ENCODE data around the gene PRRC2B.

The PRRC2B gene

DNA sequence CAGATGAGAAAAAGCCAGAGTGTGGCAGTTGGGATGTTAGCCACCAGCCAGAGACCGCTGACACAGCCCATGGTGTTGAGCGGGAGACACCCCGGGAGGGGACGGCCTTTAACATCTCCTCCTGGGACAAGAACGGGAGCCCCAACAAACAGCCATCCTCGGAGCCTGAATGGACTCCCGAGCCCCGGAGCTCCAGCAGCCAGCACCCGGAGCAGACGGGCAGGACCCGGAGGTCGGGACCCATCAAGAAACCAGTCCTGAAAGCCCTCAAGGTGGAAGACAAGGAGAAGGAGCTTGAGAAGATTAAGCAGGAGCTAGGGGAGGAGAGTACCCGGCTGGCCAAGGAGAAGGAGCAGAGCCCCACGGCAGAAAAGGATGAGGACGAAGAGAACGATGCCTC, 80.8 kb downstream of the PRRC2B start:
- no peak for DNase-seq

DNA sequence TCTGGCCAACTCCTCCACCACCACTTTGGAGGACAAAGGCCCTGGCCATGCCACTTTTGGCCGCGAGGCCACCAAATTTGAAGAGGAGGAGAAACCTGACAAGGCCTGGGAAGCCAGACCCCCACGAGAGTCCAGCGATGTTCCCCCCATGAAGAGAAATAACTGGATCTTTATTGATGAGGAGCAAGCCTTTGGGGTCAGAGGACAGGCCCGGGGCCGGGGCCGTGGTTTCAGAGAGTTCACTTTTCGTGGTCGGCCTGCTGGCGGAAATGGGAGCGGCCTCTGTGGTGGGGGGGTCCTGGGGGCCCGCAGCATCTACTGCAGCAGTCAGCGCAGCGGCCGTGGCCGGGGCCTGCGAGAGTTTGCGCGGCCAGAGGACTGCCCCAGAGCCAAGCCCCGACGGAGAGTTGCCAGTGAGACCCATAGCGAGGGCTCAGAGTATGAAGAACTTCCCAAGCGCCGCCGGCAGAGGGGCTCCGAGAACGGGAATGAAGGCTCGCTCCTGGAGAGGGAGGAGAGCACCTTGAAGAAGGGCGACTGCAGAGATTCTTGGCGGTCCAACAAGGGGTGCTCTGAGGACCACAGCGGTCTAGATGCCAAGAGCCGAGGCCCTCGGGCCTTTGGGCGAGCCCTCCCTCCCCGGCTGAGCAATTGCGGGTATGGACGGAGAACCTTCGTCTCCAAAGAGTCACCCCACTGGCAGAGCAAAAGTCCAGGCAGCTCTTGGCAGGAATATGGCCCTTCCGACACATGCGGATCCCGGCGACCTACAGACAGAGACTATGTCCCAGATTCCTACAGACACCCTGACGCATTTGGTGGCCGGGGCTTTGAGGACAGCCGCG, 81.4 kb downstream of the PRRC2B start:
- DNase-seq: no peak

DNA sequence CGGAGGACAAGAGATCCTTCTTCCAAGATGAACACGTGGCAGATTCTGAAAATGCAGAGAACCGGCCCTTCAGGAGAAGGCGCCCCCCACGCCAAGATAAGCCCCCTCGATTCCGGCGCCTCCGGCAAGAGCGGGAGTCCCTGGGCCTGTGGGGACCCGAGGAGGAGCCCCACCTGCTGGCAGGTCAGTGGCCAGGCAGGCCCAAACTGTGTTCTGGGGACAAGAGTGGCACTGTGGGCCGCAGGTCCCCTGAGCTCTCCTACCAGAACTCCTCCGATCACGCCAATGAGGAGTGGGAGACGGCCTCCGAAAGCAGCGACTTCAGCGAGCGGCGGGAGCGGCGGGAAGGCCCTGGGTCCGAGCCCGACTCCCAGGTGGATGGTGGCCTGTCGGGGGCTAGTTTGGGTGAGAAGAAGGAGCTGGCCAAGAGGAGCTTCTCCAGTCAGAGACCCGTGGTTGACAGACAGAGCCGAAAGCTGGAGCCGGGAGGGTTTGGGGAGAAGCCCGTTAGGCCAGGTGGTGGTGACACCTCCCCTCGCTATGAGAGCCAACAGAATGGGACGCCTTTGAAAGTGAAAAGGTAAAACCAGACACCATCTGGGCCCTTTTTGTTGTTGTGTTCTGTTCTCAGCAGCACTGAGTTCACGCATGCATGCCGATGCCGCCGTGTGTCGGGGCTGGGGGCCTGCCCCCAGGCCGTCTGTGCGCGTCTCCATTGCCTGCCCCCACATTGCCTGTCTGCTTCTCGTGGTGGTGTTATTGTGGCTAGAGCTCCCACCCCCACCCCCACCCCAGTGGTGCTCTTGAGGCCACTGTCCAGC, 82.3 kb downstream of the PRRC2B start:
- DNase-seq: no peak

- no peak for DNase-seq
Observed at GRCh38 chr9:131476777-131477345, 83.0 kb downstream of the PRRC2B start.

- no peak for DNase-seq
Observed at GRCh38 chr9:131477367-131477766, 83.5 kb downstream of the PRRC2B start.

DNA sequence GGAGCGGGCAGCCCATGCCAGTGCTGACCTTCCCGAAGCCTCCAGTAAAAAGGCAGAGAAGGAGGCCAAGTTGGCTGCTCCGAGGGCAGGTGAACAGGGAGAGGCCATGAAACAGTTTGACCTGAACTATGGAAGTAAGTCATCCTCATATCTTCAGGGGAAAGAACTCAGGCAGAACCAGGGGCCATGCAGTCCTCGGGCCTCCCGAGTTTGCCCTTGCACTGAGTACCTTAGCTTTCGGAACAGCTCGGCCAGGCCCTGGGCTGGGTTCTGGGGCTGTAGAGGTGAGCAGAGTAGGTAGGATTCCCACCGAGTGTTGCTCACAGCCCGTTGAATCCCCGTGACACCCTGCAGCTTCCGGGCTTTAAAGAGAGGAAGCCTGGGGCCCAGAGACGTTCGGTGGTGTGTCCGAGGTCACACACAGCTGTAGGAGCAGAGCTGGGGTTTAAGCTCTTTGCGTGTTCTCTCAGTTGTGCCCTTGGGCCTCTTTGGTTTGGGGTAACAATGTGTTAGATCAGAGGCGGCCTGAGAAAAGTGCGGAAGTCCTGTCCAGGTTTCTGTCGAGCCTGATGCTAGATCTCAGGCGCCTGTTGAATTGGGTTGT, 84.0 kb downstream of the PRRC2B start:
- DNase-seq: no peak

DNA sequence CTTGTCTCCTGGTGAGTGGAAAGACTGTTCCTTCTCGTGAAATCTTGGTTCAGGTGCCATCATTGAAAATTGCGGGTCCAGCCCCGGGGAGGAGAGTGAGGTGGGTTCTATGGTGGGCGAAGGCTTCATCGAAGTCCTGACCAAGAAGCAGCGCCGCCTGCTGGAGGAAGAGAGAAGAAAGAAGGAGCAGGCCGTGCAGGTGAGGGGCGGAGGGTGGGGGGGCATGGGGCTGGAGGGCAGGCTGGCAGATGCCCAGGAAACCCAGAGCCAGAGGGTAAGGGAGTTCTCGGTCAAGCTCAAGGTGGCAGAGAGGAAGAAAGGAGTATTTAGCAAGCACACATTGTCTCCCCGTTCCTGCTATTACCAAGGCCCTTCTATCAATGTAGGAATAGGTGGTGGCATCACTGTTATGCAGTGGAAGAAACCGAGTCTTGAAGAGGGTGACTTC, 84.6 kb downstream of the PRRC2B start:
- DNase-seq: peak; percentile 4

DNA sequence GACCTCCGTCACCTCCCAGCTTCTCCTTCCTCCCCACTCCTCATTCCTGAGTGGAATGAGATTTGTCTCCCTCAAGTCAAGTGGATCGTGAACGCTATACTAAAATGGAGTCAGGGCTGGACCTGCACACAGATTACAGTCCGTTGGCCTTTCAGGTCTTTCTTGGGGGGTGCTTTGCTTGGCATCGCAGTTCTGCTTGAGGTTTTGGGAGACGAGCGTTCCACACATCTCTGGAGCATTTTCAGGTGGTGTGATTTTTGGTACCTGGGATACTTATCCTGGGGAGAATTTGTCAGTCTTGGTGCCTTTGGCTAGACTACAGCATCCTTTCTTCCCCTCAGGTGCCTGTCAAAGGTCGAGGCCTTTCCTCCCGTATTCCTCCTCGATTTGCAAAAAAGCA, 85.0 kb downstream of the PRRC2B start:
- DNase-seq: no peak

DNA sequence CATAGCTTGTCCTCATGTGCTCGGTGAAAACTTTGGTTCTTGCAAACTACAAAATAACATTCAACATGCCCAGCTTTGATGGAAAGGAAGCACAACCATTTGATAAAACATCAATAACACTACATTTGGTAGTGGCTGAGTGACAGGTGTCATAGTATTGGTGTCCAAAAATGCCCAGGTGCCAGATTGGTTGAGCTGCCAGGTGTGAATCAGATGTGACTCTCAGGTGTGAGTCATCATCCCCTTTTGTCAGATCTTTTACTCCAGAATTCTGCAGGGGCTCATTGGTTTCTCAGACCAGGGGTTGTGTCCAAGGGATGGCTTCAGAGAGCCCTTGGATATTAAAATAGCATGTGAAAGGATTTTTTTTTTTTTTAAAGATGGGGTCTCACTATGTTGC, 86.4 kb downstream of the PRRC2B start:
- DNase-seq: no peak

- DNase-seq: no peak
Observed at GRCh38 chr9:131481441-131482342, 87.8 kb downstream of the PRRC2B start.

- no peak for DNase-seq
Observed at GRCh38 chr9:131482343-131483006, 88.6 kb downstream of the PRRC2B start.

- DNase-seq: no peak
Observed at GRCh38 chr9:131483319-131484050, 89.6 kb downstream of the PRRC2B start.

- DNase-seq: no peak
Observed at GRCh38 chr9:131484051-131484445, 90.2 kb downstream of the PRRC2B start.

- DNase-seq: no peak
Observed at GRCh38 chr9:131484560-131485185, 90.8 kb downstream of the PRRC2B start.

GRCh38 chr9:131485206-131485605, 91.3 kb downstream of the PRRC2B start:
- DNase-seq: no peak

- DNase-seq: no peak
Observed at GRCh38 chr9:131485728-131486422, 92.0 kb downstream of the PRRC2B start.

- DNase-seq: no peak
Observed at GRCh38 chr9:131487001-131487400, 93.1 kb downstream of the PRRC2B start.

DNA sequence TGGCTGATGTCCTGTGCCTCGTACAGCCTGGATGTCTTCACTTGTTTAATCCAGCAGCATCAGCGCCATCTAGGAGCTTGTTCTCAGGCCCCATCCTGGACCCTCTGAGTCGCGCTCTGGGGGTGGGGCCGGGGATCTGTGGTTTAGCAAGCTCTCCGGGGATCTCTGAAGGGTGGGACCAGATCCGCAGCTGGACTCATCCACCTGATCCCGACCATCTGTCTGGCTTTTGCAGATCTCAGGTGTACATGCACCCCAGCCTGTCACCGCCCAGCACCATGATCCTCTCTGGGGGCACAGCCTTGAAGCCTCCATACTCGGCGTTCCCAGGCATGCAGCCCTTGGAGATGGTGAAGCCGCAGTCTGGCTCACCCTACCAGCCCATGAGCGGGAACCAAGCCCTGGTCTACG, 93.7 kb downstream of the PRRC2B start:
- no peak for DNase-seq

DNA sequence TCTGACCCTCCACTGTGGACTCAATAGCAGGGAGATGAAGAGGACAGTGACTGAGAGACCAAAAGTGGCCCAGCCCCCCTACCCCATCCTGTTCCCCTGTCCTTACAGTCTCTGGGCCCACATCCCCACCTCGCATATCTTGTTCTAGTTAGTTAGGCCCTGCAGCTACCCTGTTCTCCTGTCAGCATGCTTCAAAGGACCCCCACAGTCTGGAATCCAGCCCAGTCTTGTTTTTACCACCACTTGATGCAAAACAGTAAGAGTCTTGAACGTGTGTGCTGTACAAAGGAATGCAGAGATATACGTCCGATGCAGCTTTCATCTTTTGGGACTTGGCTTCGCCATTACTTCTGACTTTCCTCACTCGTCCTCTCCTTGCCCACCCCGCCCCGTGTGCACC, 96.6 kb downstream of the PRRC2B start:
- no peak for DNase-seq
